Adrenal gland (tissue), 5 donors: ENCODE data around the gene MAN2B2.

Experiments used
- CTCF ChIP-seq, 6 experiments: fragments of 450-650 bp in 4 of 6; fragments of 200-600 bp in 2 of 6; sonication (generic) in 1 of 6; IDR thresholded peaks; 1 replicate in 5 of 6; 2 replicates in 1 of 6; pipeline versions ENCODE4 v1.5.1 to v1.8.0; 2016 to 2021; ENCODE audit warnings: antibody characterized with exemption in 6 of 6, mild to moderate bottlenecking in 2 of 6, moderate library complexity in 1 of 6
- POLR2A ChIP-seq, 2 donors: fragments of 450-650 bp; IDR thresholded peaks; one replicate each; pipeline ENCODE4 v1.6.1; 2017; ENCODE audit warnings: antibody characterized with exemption in 2 of 2, mild to moderate bottlenecking in 2 of 2, moderate library complexity in 1 of 2
- donor health status: DM: no; HTN: no; CAD: no.

GRCh38 chr4:6527683-6528595 lies 47.0 kb upstream of the MAN2B2 start:
- TF ChIP-seq CTCF (IDR thresholded peaks at IDR 0.05) (no peak), POLR2A (IDR thresholded peaks at IDR 0.05) (no peak)
